ENCODE results near the gene CFD.

DNA sequence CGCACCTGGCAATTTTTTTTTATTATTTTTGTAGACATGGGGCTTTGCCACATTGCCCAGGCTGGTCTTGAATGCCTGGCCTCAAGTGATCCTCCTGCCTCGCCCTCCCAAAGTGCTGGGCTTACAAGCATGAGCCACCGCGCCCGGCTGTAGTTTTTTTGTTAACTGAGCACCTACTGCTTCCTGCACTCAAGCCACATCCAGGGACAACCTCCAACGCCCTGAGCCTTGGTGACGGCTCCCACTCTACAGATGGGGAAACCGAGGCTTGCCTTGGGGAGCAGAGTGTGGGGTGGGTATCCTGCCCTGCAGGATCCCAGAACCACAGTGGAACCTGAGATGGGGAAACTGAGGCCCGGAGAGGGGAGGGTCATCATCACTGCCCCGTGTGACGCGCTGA, 4.3 kb upstream of the CFD start:
- TF ChIP-seq, protein P1, sequence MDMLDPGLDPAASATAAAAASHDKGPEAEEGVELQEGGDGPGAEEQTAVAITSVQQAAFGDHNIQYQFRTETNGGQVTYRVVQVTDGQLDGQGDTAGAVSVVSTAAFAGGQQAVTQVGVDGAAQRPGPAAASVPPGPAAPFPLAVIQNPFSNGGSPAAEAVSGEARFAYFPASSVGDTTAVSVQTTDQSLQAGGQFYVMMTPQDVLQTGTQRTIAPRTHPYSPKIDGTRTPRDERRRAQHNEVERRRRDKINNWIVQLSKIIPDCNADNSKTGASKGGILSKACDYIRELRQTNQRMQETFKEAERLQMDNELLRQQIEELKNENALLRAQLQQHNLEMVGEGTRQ (IDR thresholded peaks at IDR 0.05; ENCODE audit: borderline replicate concordance, low read depth, low read length), result no peak
- TF ChIP-seq, protein P2, sequence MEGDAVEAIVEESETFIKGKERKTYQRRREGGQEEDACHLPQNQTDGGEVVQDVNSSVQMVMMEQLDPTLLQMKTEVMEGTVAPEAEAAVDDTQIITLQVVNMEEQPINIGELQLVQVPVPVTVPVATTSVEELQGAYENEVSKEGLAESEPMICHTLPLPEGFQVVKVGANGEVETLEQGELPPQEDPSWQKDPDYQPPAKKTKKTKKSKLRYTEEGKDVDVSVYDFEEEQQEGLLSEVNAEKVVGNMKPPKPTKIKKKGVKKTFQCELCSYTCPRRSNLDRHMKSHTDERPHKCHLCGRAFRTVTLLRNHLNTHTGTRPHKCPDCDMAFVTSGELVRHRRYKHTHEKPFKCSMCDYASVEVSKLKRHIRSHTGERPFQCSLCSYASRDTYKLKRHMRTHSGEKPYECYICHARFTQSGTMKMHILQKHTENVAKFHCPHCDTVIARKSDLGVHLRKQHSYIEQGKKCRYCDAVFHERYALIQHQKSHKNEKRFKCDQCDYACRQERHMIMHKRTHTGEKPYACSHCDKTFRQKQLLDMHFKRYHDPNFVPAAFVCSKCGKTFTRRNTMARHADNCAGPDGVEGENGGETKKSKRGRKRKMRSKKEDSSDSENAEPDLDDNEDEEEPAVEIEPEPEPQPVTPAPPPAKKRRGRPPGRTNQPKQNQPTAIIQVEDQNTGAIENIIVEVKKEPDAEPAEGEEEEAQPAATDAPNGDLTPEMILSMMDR (IDR thresholded peaks at IDR 0.05), result no peak
- TF ChIP-seq TAF1 (IDR thresholded peaks at IDR 0.05; ENCODE audit: borderline replicate concordance, low read depth, low read length), result no peak

All from SK-N-SH (cell line).